ENCODE measurements around the gene FBXW12. TPM values are rescaled to one million over a fixed set of nuclear protein-coding genes. Genes with fewer than 3 reads are reported as not detected.

Gene FBXW12
- total and polyA plus RNA-seq, 2 of the 8 experiments (the other 6 are each of a cell fraction or from before 2014, with no cell fraction given), result 0.35 to 0.85 TPM

DNA sequence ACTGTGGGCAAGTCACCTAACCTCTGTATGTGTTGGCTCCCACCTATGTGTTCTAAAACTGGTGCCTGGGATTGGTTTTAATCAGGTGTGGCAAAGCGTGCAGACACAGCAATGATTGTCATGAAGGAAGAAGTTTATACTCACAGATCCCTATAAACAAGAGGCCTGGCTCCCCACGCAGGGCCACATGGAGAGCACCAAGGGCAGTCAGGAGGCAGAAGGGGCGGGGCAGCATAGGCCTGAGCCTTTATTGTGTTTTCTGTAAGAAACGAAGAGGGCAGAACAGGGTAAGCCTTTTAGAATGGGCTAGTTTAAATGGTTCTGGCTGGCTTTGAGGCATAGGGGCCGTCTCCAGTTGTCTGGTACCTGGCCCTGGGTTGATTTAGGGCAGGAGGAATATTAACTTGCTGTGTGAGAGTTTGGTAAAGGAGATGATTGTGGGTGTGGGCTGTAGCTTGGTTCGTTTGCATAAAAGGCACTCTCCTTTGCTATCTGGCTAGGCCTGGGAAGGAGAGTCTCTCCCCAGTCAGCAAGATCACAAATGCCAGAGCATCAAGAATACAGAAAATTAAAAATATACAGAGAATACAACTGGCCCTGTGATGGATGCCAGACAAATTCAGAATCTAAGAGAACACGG lies 2.2 kb upstream of the FBXW12 start:
- no peaks in the 10 kb centered on the region for H3K9me3 ChIP-seq (ENCODE audit: insufficient read depth in 2 of 2, low read depth in 1 of 2, low read length in 1 of 2)
- 0 out of 2 replicates have a peak overlapping the region, but pooled peaks have one; percentile 8 for H2AFZ ChIP-seq (ENCODE audit: low read length)
- CTCF ChIA-PET (ENCODE audit: partially characterized antibody), result interaction anchor here (1.3 kb wide), 1 partner anchor 39 kb away, joined by 3 read pairs; no protein-coding TSS in a partner anchor
- no peaks in the 10 kb centered on the region for H3K23me2 ChIP-seq (ENCODE audit: low read depth, low read length)
- no peak for DNase-seq (ENCODE audit: low read depth in 1 of 2, low spot score in 2 of 2)
- H3K27me3 ChIP-seq (replicated peaks in 1 of 4; ENCODE audit: control insufficient read depth in 3 of 4, extremely low read depth in 1 of 4, insufficient read depth in 3 of 4, low read length in 3 of 4), result no peaks in the 10 kb centered on the region
- H3K23ac ChIP-seq (ENCODE audit: insufficient read length), result no peak overlapping the region
- no peak overlapping the region for H4K91ac ChIP-seq (replicated peaks; ENCODE audit: insufficient read length, low read length)
- TF ChIP-seq SP2 (IDR thresholded peaks at IDR 0.05; ENCODE audit: low read length) (no peak), TAF7 (optimal IDR thresholded peaks at IDR 0.05; ENCODE audit: borderline replicate concordance, low read depth, low read length) (peak; percentile 67), SAP30 (IDR thresholded peaks at IDR 0.05; ENCODE audit: insufficient read depth, insufficient replicate concordance, low read length) (no peak), POLR2AphosphoS5 (IDR thresholded peaks at IDR 0.05; ENCODE audit: low read depth, low read length) (no peak), POLR2A (IDR thresholded peaks at IDR 0.05; ENCODE audit: control extremely low read depth in 1 of 2, low read depth in 2 of 2, low read length in 2 of 2) (peak in 1 of 2 experiments; percentile 23; a peak in 1 of 3 replicates)
- H2BK20ac ChIP-seq (ENCODE audit: low read length), result no peak overlapping the region
- peak overlapping the region; percentile 58; the same call in 1 of the 2 replicates for H4K8ac ChIP-seq (ENCODE audit: extremely low read depth, insufficient read depth, low read length)
- no peak overlapping the region for H2BK120ac ChIP-seq (replicated peaks; ENCODE audit: low read depth, low read length)
- 70% methylated on average over 7 of the region's 7 CpGs; no CpG with 5 or more reads in 1 of the 2 experiments for WGBS, 2 experiments (ENCODE audit: extremely low coverage in 1 of 2, insufficient coverage in 1 of 2, insufficient read length in 1 of 2, insufficient replicate concordance in 2 of 2, low coverage in 1 of 2, low lambda C conversion rate in 2 of 2, missing lambda C conversion rate in 1 of 2)
- H3K18ac ChIP-seq (ENCODE audit: extremely low read depth, low read length), result no peak overlapping the region
- no peak overlapping the region for H2BK15ac ChIP-seq (ENCODE audit: low read length)
- no peak overlapping the region for H3K4me3 ChIP-seq (ENCODE audit: extremely low read depth in 1 of 4, insufficient read depth in 2 of 4, low read depth in 3 of 4, low read length in 4 of 4)
- no peak overlapping the region for H3K56ac ChIP-seq (replicated peaks; ENCODE audit: insufficient read length, low read depth, low read length)
- peaks cover 3 to 12% (median 7%) of the 10 kb centered on the region in 4 experiments; a peak in 6 of 7 replicates for H3K4me1 ChIP-seq (replicated peaks in 1 of 4; ENCODE audit: control insufficient read depth in 3 of 4, insufficient read depth in 4 of 4, low read length in 3 of 4)
- 0 out of 2 replicates have a peak overlapping the region, but pooled peaks have one; percentile 17 for H2BK12ac ChIP-seq (ENCODE audit: low read depth, low read length)
- H3K14ac ChIP-seq (ENCODE audit: insufficient read length), result no peak overlapping the region
- H3K9ac ChIP-seq (replicated peaks in 1 of 4; ENCODE audit: extremely low read depth in 1 of 4, low read depth in 3 of 4, low read length in 3 of 4), result no peak overlapping the region
- POLR2A ChIA-PET (ENCODE audit: partially characterized antibody), result interaction anchor here (1.3 kb wide), 1 partner anchor 66 kb away, joined by 3 read pairs; no protein-coding TSS in a partner anchor
- no peak overlapping the region for H2BK5ac ChIP-seq (ENCODE audit: low read depth, low read length)
- no peaks in the 10 kb centered on the region for H3K36me3 ChIP-seq (ENCODE audit: control insufficient read depth in 2 of 4, insufficient read depth in 4 of 4, low read length in 3 of 4)
- H3K4me2 ChIP-seq (ENCODE audit: insufficient read depth in 1 of 2, low read depth in 2 of 2, low read length in 2 of 2), result peak overlapping the region; percentile 2 to 41; a peak in 2 of 4 replicates
- H4K5ac ChIP-seq (ENCODE audit: insufficient read length, low read depth, low read length), result no peak overlapping the region
- no peak overlapping the region for H3K27ac ChIP-seq (ENCODE audit: low read depth, low read length)
- H3K79me2 ChIP-seq (ENCODE audit: control insufficient read depth in 1 of 2, insufficient read depth in 2 of 2, low read length in 2 of 2), result no peaks in the 10 kb centered on the region
- H4K20me1 ChIP-seq (replicated peaks in 1 of 2; ENCODE audit: control insufficient read depth in 1 of 2, insufficient read depth in 2 of 2, low read length in 2 of 2), result no peaks in the 10 kb centered on the region
- no peak overlapping the region for H3K4ac ChIP-seq (replicated peaks; ENCODE audit: insufficient read length, low read depth, low read length)
- no peak for FAIRE-seq
- no peaks in the 10 kb centered on the region for H3K79me1 ChIP-seq (ENCODE audit: low read depth, low read length)
- no peak overlapping the region for H2AK5ac ChIP-seq (ENCODE audit: low read depth, low read length)

Measured in H1 (cell line).